ENCODE measurements around the gene DBNDD2. TPM values are rescaled to one million over a fixed set of nuclear protein-coding genes. Genes with fewer than 3 reads are reported as not detected.
A peak's percentile ranks its signal among the peaks of the same experiment; 100 is the strongest.

The DBNDD2 gene
- total RNA-seq, 1 donor from 2014 or later = 362 TPM

DNA sequence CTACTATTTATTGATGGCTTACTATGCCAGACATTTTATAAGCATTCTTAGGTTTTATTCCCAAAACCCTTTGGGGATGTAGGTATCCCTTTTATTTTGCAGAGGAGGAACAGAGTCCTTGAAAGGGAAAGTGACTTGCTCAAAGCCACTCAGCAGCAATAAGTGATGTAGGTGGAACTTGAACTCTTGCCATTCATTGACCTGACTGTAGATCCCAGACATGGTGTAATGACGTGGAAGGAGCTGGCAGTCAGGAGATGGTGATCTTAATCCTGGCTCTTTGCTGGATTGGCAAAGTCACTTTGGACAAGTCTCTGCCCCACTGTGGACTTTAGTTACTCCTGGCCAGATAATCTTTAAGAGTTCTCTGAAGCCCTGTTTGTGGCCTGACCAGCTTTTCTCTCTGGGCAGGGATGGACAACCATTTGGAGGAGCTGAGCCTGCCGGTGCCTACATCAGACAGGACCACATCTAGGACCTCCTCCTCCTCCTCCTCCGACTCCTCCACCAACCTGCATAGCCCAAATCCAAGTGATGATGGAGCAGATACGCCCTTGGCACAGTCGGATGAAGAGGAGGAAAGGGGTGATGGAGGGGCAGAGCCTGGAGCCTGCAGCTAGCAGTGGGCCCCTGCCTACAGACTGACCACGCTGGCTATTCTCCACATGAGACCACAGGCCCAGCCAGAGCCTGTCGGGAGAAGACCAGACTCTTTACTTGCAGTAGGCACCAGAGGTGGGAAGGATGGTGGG, 1.6 kb downstream of the DBNDD2 start:
- Histone ChIP-seq H3K4me1 (peaks cover 68% of the 10 kb centered on the region), H3K27ac (replicated peaks) (peak overlapping the region; percentile 100), H3K27me3 (ENCODE audit: low read depth) (no peaks in the 10 kb centered on the region), H3K4me3 (peak overlapping the region; percentile 98), H3K9me3 (replicated peaks) (no peaks in the 10 kb centered on the region), H3K36me3 (peaks cover 35% of the 10 kb centered on the region)
- no peak for TF ChIP-seq CTCF (IDR thresholded peaks at IDR 0.05; ENCODE audit: borderline replicate concordance)
- no peak for DNase-seq
- intact Hi-C loops (cut with micrococcal nuclease) = no loop called here

DNA sequence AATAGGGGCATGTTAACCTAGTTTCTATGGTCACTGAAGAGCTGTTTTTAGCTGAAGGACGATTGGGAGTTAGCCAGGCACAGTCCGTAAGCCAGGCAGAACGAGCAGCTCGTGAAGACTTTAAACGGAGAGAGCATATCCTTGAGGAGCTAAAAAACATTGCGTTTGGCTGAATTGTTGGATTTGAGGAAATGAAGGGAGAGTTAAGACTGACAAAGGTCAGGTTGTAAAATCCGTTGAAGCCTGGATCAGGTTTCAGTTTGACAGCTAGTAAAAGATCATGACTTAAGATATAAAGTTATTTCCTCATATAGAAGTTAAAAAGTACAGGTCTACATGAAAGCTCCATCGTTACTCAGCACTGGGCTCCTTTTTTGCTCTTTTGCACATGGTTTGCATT, 2.8 kb downstream of the DBNDD2 start:
- peak overlapping the region; percentile 98 for H3K4me3 ChIP-seq
- H3K27me3 ChIP-seq (ENCODE audit: low read depth) = no peaks in the 10 kb centered on the region
- intact Hi-C loops (cut with micrococcal nuclease) = no loop called here
- no peak for DNase-seq
- peaks cover 69% of the 10 kb centered on the region for H3K4me1 ChIP-seq
- no peaks in the 10 kb centered on the region for H3K9me3 ChIP-seq (replicated peaks)
- peaks cover 35% of the 10 kb centered on the region for H3K36me3 ChIP-seq
- TF ChIP-seq CTCF (IDR thresholded peaks at IDR 0.05; ENCODE audit: borderline replicate concordance) = no peak
- peak overlapping the region; percentile 100 for H3K27ac ChIP-seq (replicated peaks)

DNA sequence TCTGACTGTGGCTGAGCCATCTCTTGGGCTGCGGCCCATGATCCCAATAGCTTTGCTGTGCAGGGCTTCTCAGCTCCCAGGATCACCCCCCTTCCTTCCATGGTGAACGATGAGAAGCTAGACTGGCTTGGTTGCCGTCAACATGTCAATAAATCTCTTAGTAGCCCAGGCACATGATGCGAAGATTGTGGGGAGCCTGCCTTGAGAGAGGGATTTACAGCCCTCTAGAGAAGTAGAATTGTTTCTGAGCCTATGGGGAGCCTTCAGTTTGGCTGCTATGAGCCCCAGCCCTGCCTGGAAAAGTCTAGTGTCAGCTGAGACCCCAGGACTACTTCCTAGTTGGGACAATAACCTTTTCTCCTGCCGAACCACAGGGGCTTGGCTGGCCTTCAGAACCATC, 4.6 kb downstream of the DBNDD2 start:
- Histone ChIP-seq H3K36me3 (peaks cover 35% of the 10 kb centered on the region), H3K27me3 (ENCODE audit: low read depth) (no peaks in the 10 kb centered on the region), H3K27ac (replicated peaks) (peak overlapping the region; percentile 100), H3K4me3 (no peak overlapping the region), H3K4me1 (peaks cover 68% of the 10 kb centered on the region), H3K9me3 (replicated peaks) (no peaks in the 10 kb centered on the region)
- intact Hi-C loops (cut with micrococcal nuclease) = no loop called here
- no peak for TF ChIP-seq CTCF (IDR thresholded peaks at IDR 0.05; ENCODE audit: borderline replicate concordance)
- DNase-seq = no peak

DNA sequence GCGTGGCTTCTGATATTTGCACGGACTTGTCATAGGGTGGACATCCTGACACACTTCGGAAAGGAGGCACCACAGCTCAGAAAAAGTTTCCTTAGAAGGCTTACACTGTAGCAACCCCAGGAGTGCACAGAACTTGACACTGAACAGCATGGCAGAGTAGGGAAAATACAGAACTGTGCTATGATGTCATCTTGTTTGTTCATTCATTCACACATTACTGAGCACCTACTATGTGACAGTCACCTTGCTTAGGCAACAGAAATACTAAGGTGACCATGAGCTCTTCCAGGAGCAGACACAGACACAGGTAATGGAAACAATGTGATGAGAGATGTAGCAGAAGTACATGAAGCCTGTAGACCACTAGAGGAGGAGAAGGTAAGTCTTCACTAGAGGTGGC, 5.4 kb downstream of the DBNDD2 start:
- no peak for DNase-seq
- TF ChIP-seq CTCF (IDR thresholded peaks at IDR 0.05; ENCODE audit: borderline replicate concordance) = no peak
- intact Hi-C loops (cut with micrococcal nuclease) = no loop called here
- no peaks in the 10 kb centered on the region for H3K27me3 ChIP-seq (ENCODE audit: low read depth)
- H3K27ac ChIP-seq (replicated peaks) = no peak overlapping the region
- H3K4me3 ChIP-seq = no peak overlapping the region
- H3K9me3 ChIP-seq (replicated peaks) = no peaks in the 10 kb centered on the region
- peaks cover 31% of the 10 kb centered on the region for H3K36me3 ChIP-seq
- peaks cover 68% of the 10 kb centered on the region for H3K4me1 ChIP-seq

DNA sequence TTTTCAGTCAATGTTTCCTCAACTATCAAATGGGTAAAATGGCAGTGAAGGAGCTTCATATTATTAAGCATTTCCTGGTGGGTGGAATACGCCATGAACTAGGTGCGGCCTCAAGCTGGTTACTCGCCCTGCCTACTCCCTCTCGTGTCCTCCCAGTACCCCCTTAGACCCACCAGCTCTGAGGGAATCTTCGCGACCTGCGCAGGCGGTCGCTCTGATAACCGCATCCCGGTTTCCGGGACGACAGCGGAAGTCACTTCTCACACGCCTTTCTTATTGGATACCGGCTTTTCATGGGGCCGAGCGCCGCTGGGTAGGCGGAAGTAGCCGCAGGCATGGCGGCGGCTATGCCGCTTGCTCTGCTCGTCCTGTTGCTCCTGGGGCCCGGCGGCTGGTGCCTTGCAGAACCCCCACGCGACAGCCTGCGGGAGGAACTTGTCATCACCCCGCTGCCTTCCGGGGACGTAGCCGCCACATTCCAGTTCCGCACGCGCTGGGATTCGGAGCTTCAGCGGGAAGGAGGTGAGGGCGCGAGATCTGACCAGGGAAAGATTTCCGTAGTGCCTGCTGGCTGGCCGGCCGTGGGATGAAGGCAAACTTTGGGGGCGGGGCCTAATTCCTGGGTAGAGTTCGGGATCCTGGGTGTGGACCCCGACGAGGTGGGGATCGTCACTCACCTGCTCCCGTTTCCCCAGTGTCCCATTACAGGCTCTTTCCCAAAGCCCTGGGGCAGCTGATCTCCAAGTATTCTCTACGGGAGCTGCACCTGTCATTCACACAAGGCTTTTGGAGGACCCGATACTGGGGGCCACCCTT, 7.9 kb downstream of the DBNDD2 start, which contains the start of gene PIGT:
Gene PIGT, plus strand, starts transcription at position 320 of the 816 bp plus-strand sequence. Its CDS starts 16 bp downstream, at position 336.
- H3K4me3 ChIP-seq = peak within 1 kb of the TSS; percentile 96
- peak; percentile 86 for DNase-seq
- peaks cover 19% of the 10 kb centered on the region for H3K36me3 ChIP-seq
- H3K27me3 ChIP-seq (ENCODE audit: low read depth) = no peaks in the 10 kb centered on the region
- no peaks in the 10 kb centered on the region for H3K9me3 ChIP-seq (replicated peaks)
- H3K27ac ChIP-seq (replicated peaks) = peak within 1 kb of the TSS; percentile 91
- peaks cover 67% of the 10 kb centered on the region for H3K4me1 ChIP-seq
- intact Hi-C loops (cut with micrococcal nuclease) = no loop called here
- no peak for TF ChIP-seq CTCF (IDR thresholded peaks at IDR 0.05; ENCODE audit: borderline replicate concordance)

All from left ventricle myocardium inferior (tissue), 1 donor.